Skin of body (tissue), 2 donors: ENCODE results near the gene SMIM36. TPM values are rescaled to one million over a fixed set of nuclear protein-coding genes. Genes with fewer than 3 reads are reported as not detected.
"Not testable (repeated sequence)": the region's sequence is repeated elsewhere in the genome, so short reads cannot be mapped to it uniquely, and the experiment has no call there.

Source experiments
- DNase-seq: peaks from one replicate; lab custom pipeline; 2025; lab: John Stamatoyannopoulos, UW
- total RNA-seq: library from RNA; depleted of rRNA; stranded (reverse); fragments of >200 nt; gene quantifications from one replicate; pipeline ENCODE4 v1.2.3, GENCODE V29; 2014

SMIM36 gene
- total RNA-seq, 1 donor from 2014 or later = not detected

DNA sequence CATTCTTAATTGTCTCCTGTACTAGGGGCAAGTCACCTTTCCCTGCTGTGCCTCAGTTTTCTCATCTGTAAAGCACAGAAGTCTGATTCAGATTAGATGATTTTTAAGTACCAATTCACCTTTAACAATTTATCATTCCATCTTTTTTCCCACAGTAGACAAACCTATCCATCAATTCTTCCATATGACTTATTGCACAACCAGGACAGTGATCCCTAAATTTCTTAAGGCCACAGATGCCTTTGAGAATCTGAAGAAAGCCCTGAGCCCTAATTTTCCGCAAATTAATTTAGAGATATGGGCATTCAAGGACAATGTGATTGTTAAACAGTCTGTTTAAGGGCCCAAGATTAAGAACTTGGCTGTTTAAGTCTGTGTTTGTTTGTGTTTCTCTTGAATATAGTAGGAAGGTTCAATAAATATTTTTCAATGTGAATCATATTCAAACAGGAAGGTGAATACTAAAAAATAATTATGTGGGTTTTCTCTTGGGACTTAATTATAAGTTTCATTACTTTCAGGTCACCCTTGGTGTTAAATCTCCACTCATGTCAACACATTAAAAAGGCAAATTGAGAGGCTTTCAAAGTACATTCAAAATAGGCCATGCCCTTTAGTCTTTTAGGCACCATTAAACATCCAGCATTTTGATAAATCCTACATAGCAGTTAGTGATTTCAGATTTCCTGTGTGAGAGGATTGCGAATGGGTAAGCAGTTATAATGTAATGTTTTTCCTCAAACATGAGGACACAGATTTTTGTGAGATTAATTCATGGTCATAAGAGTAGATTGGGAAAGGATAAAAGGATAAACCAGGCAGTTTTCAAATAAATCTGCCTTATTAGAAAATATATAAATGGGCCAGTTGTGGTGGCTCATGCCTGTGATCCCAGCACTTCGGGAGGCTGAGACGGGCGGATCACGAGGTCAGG lies 54.7 kb downstream of the SMIM36 start:
- DNase-seq = no peak

DNA sequence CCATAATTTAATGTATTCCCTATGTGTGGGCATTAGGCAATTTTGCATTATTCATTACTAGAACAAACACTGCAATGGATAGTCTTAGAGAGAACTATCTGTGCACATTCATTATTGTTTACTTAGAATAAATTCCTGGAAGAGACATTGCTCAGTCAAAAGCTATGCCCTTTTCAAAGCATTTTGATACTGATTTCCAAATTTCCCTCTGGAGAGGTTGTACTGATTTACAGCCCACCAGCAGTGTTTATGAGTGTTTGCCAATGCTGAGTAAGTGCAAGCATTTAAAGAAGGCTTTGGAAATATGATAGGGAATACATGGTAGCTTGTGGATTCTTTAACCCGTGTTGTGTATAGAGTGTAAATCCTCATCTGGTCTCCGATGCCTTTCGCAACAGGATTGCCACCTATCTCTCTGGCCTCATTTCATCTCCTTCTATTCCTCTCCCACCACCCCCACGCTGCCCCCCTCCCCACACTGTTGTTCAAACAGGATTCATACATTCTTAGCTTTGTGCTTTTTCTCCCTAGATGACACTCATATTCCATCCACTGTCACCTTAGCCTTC lies 56.3 kb downstream of the SMIM36 start:
- peak; percentile 16 for DNase-seq

DNA sequence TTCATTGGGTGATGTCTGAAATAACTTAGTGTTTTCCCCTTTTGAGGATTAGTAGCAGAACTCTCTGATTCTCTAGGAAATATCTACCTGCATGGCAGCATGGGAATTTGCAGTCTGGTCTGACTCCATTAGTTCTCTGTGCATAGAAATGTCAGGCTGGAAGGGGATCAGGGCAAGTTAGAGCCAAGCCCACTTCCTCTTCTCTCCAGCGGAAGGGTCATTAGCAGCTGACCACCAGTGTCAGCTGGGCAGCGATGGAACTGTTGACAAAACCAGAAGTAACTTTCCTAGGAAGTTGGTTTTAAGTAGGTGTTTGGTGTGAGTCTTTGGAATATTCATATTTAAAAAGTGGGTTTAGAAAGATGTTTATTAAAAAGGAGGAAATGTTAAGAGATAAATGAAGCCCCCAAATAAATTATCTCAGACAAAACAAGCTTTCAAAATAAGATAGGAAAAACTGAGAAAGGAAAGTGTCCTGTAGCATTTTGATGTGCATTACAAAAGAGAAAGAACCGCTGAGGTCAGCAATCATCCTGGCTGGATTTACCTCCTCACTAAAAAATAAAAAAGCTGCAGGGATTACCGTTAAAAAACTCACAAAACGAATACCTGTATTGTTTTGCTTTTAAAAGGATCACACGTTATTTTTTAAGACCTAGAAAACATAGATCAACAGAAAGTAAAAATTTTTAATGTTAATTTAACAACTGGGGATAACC lies 57.3 kb downstream of the SMIM36 start:
- no peak for DNase-seq

DNA sequence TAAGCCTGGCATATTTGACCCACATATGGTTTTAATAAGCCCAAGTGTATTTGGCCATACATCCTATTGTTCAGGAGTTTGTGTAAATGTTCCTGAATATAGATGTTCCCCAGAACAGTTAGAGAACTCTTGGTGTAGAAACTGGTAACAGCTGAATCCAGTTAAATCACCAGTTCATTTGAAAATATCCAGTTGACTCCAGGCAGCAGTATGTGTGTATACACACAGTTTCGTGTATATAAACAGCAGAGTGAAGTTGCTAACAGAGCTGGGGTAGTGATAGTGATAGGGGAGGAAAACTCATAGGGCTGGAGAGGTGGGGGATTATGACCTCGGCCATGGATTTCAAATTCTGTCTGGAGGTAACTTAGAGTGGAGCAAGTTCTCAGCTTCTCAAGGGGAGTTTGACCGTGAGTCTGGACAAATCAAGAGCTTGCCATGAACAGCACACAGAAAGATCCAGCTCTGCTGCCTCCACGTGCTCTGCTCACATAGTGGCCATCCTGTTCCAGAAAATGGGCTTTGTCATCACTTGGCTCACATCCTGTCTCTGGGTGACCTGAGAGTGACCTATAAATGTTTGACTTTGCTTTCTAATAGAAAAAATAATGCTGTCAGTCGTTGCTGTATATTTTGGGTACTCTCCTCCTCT lies 59.0 kb downstream of the SMIM36 start:
- DNase-seq = peak; percentile 30

DNA sequence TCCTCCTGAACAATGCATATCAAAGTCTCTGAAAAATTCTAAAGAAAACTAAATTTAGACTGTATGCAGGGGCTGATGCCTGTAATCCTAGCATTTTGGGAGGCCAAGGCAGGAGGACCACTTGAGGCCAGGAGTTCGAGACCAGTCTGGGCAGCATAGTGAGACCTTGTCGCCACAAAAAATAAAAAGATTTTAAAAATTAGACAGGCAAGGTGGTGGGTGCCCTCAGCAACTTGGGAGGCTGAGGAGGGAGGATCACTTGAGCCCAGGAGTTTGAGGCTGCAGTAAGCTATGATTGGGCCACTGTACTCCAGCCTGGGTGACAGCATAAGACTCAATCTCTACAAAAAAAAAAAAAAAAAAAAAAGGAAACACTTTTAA lies 59.5 kb downstream of the SMIM36 start:
- no peak for DNase-seq

DNA sequence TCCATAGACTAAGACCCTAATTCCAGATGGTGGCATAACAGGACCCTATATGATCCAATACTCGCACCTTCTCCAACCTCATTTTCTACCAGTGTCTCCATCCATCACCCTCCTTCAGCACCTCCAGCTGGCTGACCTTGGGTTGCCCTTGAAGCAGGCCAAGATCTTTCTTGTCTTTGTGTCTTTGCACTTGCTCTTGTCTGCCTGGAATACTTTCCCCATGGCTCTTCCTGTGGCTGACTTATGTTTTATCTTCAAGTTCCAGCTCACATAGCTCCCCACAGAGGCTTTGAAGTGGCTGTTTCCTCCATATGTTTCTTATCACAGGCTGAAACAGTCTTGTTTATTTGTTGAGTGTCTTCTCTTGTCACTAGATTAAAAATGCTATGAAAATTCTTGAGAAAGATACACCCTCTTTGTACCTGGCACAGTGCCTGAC lies 60.0 kb downstream of the SMIM36 start:
- DNase-seq = no peak

DNA sequence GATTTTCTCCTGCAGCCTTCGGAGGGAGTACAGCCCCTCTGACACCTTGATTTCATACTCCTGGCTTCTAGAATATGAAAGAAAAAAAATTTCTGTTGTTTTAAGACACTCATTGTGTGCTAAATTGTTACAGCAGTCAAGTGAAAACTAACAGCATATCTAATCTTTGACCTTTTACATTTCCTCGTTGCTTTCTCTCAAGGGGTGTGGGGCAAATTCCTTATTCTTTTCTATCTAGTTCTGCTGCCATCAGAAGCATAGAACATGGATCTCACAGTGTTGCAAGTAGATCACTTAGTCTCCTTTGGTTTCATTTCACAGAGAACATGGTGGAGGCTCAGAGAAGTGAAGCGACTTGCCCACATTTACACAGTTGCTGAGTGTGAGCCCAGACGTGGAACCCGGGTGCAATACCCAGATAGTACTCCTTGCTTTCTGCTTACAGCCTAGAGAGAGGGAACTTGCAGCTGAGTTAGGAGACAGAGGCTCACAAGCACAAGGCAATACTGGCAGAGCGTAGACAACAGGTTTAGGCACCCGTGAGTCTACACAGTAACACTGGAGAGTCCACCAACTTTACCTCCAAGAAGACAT lies 60.9 kb downstream of the SMIM36 start:
- no peak for DNase-seq

DNA sequence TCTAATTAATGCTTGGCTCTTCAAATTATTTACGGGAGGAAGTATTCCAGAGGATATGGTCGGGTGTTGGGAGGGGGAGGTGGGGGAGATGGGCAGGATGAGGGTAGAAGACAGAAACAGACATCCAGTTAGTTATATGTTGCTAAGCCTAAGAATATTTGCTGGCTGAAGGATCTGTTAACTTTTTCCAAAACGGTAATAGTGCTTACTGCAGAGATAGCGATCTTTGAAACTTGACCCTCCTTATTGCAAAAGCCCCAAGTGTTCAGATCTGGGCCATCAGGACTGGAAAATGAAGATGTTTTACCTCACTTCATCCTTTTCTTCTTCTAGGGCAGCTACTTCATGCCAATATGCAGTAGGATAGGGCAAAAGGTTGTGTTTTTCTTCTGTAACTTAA lies 62.6 kb downstream of the SMIM36 start:
- no peak for DNase-seq

DNA sequence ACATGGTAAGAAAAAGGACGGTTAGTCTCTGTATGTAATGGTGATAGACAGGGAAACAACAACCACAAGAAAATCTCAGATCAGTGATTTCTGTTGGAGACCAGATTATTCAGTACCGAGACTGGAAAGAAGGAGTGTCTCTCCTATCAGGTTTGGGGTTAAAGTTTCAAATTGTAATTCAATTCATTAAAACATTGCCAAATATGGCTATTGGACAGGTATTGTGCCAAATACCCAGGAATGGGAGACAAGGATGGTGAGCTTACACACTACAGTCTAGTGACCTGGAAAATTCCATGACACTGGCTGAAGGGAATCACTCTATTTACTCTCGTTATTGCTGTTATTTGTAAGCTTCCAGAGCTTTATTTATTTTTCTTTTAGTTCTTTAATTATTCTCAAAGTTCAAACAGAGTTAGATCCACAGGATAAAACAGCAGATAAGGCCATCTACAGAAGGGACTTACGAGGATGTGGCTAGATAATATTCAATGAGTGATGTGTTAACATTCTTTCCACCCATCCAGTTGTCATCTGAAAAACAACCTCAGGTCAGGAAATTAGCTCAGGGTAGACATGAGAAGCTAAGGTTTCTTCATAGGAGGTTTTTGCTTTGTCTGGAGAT lies 64.6 kb downstream of the SMIM36 start:
- DNase-seq = no peak

DNA sequence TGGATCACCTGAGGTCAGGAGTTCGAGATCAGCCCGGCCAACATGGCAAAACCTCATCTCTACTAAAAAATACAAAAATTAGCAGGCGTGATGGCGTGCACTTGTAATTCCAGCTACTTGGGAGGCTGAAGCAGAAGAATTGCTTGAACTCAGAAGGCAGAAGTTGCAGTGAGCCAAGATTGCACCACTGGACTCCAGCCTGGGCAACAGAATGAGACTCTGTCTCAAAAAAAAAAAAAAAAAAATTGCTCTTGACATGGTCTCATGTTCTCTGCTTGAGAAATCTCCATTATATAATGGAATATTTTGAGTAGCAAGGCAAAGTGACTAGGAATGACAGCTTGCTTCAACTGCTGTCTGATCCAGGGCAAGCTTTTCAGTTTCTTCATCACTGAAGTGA lies 65.2 kb downstream of the SMIM36 start:
- DNase-seq = not testable (repeated sequence)

DNA sequence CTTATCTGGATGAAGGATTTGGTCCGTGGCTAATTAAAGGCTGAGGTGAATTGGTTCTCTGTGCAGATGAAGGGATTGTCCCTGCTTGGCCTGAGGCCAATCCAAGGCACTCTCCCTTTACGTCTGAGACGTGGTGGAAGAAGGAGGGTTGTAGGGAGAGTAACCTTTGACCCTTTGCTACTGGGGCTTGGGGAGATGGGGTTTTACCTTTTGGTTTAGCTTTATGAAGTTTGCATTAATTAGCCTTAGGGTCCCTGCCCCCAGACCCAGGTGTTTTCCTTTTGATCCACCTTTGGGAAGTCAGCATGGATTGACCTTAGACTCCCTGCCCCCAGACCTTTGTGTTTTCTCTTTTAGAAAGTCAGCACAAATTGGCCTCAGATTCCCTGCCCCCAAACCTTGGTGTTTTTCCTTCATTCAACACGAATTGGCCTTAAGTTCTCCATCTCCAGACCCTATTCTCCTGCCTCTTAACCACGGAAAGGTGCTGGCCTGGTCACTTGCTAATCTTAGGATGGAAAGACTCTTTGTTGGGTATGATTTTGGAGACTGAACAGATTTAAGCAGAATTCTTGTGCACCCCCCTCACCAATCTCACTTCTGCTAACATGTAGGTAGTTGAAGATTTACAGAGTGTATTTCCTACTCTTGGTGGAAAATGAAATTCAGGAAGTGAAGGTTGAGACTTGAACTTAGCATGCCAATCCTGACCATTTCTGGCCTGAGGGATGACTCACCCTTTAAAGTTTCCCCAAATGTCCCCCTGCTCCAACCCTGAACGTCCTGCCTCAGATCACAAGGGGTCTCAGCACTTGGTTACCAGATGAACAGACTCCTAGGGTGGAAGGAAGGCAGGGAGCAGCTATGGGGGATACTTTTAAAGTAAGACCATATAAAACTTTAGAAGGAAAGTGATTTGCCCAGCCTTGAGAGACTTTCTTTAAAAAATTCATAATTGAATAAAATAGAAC lies 66.5 kb downstream of the SMIM36 start:
- no peak for DNase-seq

DNA sequence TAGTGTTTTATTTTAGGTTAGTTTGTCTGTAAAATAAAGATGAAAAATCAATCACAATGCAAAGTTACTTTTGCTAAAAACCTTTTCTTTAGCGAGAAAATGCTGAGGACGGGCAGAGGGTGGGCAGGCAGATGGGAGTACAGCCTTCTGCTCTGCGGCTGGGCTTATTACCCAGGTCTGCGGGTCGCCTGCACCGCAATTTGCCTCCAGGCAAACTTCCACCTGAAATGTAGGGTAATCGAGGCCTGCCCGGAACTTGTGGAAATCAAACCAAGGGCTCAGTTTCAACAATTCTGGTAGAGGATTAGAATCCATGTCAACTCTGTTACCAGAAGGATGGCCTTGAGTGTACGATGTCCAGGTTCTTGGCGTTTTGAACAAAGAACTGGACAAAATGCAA lies 67.3 kb downstream of the SMIM36 start:
- no peak for DNase-seq

DNA sequence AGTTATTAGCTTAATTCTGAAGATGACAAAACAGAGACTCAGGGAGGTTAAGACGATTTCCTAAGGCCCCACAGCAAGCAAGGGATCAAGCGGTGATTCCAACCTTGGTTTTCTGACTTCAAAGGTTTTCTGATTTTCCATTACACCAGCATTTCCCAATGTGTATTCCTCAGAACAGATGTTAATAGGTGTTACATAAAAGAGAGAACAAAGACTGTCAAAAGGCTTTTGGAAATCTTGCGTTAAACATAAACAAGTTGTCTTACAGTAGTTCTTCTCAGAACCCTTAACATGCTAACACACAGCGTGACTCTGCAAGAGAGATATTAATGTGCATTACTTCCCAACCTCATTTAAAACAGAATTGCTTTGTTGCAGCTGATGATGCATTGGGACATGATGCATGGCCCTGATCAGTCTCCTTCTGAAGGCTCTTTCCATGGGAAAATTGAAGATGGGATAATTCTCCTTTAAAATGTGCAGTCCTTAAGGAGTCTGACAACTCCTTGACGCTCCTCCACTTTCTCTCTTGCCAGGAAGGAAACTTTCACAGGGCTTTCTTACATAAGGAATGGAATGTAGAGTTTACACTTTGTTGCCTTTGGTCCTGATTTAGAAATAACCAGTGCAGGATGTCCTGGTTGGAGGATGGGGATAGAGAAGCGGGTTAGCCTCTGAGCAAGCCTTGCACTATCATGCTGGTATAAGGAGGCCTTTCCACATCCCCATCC lies 68.1 kb downstream of the SMIM36 start:
- no peak for DNase-seq

DNA sequence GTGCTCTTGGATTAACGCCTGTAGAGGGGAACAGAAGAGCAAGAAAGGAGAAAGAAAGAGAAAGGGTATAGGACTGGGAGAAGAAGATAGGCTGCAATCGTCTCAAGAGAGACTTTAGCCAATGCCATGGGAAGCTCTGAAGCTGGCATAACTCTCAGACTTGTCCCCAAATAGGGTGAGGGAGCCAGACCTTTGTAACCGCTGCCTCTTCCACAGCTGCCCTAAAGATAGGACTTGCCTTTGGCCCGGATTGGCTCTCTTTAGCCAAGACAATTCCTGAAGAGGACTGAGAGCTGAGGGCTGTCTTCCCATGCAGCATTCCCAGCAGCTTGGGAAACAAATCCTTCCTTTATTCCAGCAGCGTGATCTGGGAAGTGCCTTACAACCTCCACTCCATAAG lies 68.8 kb downstream of the SMIM36 start:
- no peak for DNase-seq

DNA sequence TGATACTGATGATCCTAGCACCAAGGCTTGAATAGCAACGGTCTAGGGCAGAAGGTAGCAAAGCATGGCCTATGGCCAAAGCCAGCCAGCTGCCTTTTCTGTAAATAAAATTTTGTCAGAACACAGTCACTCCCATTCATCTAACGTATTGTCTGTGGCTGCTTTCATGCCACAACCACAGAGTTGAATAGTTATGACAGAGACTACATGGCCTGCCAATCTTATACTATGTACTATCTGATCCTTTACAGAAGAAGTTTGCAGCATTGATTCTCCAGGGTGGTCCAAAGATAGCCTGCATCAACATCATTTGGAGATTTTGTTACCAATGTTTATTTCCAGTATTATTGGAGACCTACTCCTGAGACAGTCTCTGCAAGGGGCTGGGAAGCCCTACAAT lies 69.7 kb downstream of the SMIM36 start:
- no peak for DNase-seq

DNA sequence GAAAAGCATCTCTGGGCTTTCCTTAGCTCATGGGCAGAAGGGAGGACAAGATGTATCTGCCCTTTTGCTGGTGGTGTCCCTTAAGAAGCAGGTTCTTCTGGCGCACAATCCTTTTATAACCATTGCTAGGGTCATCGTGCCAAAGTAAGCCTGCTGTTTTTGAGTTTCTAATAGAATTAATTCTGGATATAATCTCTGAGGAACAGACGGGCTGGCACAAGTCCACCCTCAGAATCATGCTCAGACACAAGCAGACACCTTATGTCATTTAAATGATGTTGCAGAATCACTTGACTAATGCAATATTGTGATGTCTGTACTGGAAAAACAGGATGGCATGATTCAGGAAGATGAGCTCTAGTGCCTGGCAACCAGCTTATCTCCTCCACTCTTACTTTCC lies 70.9 kb downstream of the SMIM36 start:
- no peak for DNase-seq

DNA sequence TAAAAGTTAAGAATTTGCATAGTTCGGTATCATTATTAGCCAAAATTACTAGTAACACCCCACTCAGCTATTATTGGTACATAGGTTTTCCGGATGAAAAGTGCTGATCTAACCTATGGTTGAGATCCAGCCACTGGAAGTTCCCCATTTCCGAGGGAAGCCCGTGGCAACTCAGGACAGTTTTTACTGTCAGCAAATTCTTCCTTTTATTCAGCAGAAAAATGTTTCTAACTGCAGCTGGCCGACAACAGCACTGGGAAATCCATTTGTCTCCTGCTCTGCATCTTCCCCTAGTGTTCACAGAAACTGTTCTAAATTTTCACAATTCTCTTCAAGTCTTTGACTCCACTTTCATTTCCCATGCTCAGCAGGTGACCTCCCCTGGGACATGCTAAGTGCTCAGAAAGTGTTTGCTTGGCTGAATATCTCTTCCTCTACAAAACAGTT lies 74.1 kb downstream of the SMIM36 start:
- peak; percentile 3 for DNase-seq

DNA sequence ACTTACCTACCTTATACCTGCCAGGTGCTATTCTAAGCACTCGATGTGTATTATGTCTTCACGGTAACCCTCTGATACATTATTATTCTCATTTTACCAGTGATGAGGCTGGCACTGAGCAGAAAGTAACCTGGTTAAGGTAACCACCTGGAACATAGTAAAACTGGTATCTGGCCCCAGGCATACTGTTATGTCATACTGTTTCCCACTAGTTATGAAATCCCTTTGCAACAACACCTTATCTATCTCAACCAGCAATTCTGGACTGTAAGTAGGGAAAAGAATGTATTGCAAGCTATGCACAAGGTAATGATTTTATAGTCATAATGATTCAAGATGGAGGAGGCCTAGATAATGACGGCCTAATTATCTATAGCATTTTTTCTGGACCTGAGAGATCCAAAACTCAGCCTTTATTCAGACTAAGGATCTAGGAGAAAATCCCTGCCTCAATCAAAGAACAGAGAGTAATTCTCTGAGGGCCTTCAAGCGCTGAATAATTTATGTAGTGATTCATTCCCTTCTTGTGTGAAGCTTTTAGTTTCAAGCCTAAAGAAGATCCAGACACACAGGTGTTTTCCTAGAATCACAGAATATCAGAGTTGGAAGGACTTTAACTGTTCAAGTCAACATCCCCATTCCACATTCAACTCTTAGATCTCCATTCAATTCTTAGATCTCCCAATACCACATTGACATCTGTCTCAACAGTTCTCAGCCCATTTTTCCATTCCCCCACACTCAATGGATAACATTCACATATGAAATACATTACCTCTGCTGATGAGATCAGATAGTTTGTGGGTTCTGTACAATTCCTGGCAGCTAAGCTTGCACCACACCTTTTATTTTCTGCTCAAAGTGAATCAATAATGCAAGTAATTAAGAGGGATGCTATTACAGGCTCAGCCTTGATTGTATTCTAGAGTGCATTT lies 74.8 kb downstream of the SMIM36 start:
- no peak for DNase-seq
